Gastroesophageal sphincter (tissue), 3 donors: ENCODE measurements around the gene VWA2.

Experiments used
- CTCF ChIP-seq, 4 experiments: fragments of 200-600 bp in 2 of 4; fragments of 450-650 bp in 2 of 4; sonication (generic) in 1 of 4; IDR thresholded peaks; one replicate each; pipeline ENCODE4 v1.5.1; 2017 to 2019; ENCODE audit warnings: antibody characterized with exemption in 4 of 4, mild to moderate bottlenecking in 2 of 4, moderate library complexity in 2 of 4
- EP300 ChIP-seq: sonication (generic); formaldehyde crosslinking; IDR thresholded peaks from one replicate; pipeline ENCODE4 v1.6.1; 2017; ENCODE audit warnings: antibody characterized with exemption, mild to moderate bottlenecking
- POLR2A ChIP-seq, 2 donors: fragments of 450-650 bp; IDR thresholded peaks; one replicate each; pipeline ENCODE4 v1.6.1; 2017; ENCODE audit warnings: antibody characterized with exemption in 2 of 2, mild to moderate bottlenecking in 2 of 2, moderate library complexity in 1 of 2
- POLR2AphosphoS5 ChIP-seq: sonication (generic); formaldehyde crosslinking; IDR thresholded peaks from one replicate; pipeline ENCODE4 v1.6.1; 2017; ENCODE audit warnings: antibody characterized with exemption

GRCh38 chr10:114195079-114195478 lies 44.0 kb upstream of the VWA2 start:
- no peak for TF ChIP-seq CTCF (IDR thresholded peaks at IDR 0.05)
- TF ChIP-seq POLR2A (IDR thresholded peaks at IDR 0.05), result no peak
- no peak for TF ChIP-seq POLR2AphosphoS5
- no peak for TF ChIP-seq EP300
